Thyroid gland (tissue), 4 donors: Measurements from ENCODE around the gene ZMYM4.

Source experiments
- CTCF ChIP-seq, 6 experiments: fragments of 200-600 bp in 3 of 6; fragments of 450-650 bp in 3 of 6; sonication (generic) in 3 of 6; IDR thresholded peaks; one replicate each; pipeline ENCODE4 v1.5.1; 2016 to 2019; ENCODE audit warnings: antibody characterized with exemption in 6 of 6, mild to moderate bottlenecking in 2 of 6, inconsistent platforms in 1 of 6, moderate library complexity in 1 of 6
- POLR2A ChIP-seq, 2 donors: fragments of 450-650 bp; IDR thresholded peaks; one replicate each; pipeline ENCODE4 v1.6.1; 2017; ENCODE audit warnings: antibody characterized with exemption in 2 of 2, mild to moderate bottlenecking in 2 of 2, moderate library complexity in 1 of 2

- no peak for TF ChIP-seq CTCF (IDR thresholded peaks at IDR 0.05)
- TF ChIP-seq POLR2A (IDR thresholded peaks at IDR 0.05) = no peak
These were observed 184.5 kb downstream of the ZMYM4 start for GRCh38 chr1:35453031-35453430.
